ENCODE results near the gene DOK5. TPM values are rescaled to one million over a fixed set of nuclear protein-coding genes. Genes with fewer than 3 reads are reported as not detected.

DOK5 gene
- total and polyA plus RNA-seq, 2 of the 4 experiments (the other 2 are of a cell fraction) = 2.8 to 3.9 TPM

- no peaks in the 10 kb centered on the region for H3K9me1 ChIP-seq (ENCODE audit: insufficient read depth, low read length)
- no peak overlapping the region for H2BK120ac ChIP-seq (ENCODE audit: low read depth, low read length)
- H2BK5ac ChIP-seq (ENCODE audit: low read depth, low read length, poor library complexity, severe bottlenecking) = no peak overlapping the region
- ATAC-seq (ENCODE audit: low read depth) = no peak
- ChIA-PET POLR2A (ENCODE audit: unreplicated experiment) (no interaction called here), CTCF (interaction anchor here (0.8 kb wide), 1 partner anchor 761 kb away, joined by 3 read pairs; no protein-coding TSS in a partner anchor)
- H2BK20ac ChIP-seq (ENCODE audit: low read depth, low read length) = no peak overlapping the region
- no peak overlapping the region for H2AFZ ChIP-seq (replicated peaks; ENCODE audit: low read length, poor library complexity)
- no peak overlapping the region for H4K91ac ChIP-seq (ENCODE audit: insufficient read depth, low read depth, low read length)
- no peak for TF ChIP-seq MAFK (IDR thresholded peaks at IDR 0.05; ENCODE audit: low read depth, low read length)
- BruUV-seq (replicated peaks) = no TSS peak
- DNase-seq = no peak
- no peak overlapping the region for H3K4me2 ChIP-seq (ENCODE audit: low read depth, low read length)
- in situ Hi-C loops (cut with MboI; ENCODE audit: low sequenced_read_pairs) = no loop called here
- H3K9me3 ChIP-seq (ENCODE audit: control insufficient read depth, insufficient read depth, low read length) = no peaks in the 10 kb centered on the region
- no peaks in the 10 kb centered on the region for H3K4me1 ChIP-seq (ENCODE audit: control insufficient read depth, insufficient read depth, low read length)
- no peak overlapping the region for H3K56ac ChIP-seq (ENCODE audit: extremely low read depth, insufficient read depth, low read length)
- intact Hi-C loops (cut with micrococcal nuclease) = no loop called here
- no peak overlapping the region for H3K4me3 ChIP-seq (ENCODE audit: insufficient read depth, low read depth, low read length)
- no peak overlapping the region for H2AK9ac ChIP-seq (replicated peaks; ENCODE audit: low read depth, low read length, poor library complexity)
- H4K8ac ChIP-seq (ENCODE audit: low read depth in 2 of 2, low read length in 2 of 2) = no peak overlapping the region
- H3K14ac ChIP-seq (replicated peaks; ENCODE audit: low read depth, low read length) = no peak overlapping the region
- H4K5ac ChIP-seq (ENCODE audit: low read depth, low read length) = no peak overlapping the region
- H3K27ac ChIP-seq (ENCODE audit: insufficient read depth, low read length) = no peak overlapping the region
- no peak overlapping the region for H2AK5ac ChIP-seq (ENCODE audit: low read depth, low read length)
- H3K18ac ChIP-seq (ENCODE audit: low read depth, low read length) = no peak overlapping the region
- no peaks in the 10 kb centered on the region for H3K36me3 ChIP-seq (ENCODE audit: control insufficient read depth, insufficient read depth, low read length)
- no peak overlapping the region for H3K4ac ChIP-seq (ENCODE audit: low read depth, low read length)
- H4K20me1 ChIP-seq (ENCODE audit: insufficient read depth, low read length) = no peaks in the 10 kb centered on the region
- no peak overlapping the region for H2BK15ac ChIP-seq (ENCODE audit: low read depth, low read length)
- H3K23ac ChIP-seq (ENCODE audit: low read depth, low read length) = no peak overlapping the region
- no peak overlapping the region for H3K9ac ChIP-seq (ENCODE audit: low read depth, low read length)
- dilution Hi-C loops (cut with HindIII; ENCODE audit: low sequenced_read_pairs, unreplicated experiment) = no loop called here
- no peaks in the 10 kb centered on the region for H3K27me3 ChIP-seq (ENCODE audit: control insufficient read depth, insufficient read depth, low read length)
- H3K79me1 ChIP-seq (ENCODE audit: low read depth in 1 of 2, low read length in 2 of 2) = no peaks in the 10 kb centered on the region
Observed at GRCh38 chr20:54596651-54597050, 121.3 kb downstream of the DOK5 start.
